ENCODE data around the gene OR2C1. TPM values are rescaled to one million over a fixed set of nuclear protein-coding genes. Genes with fewer than 3 reads are reported as not detected.

OR2C1 gene
- total and polyA plus RNA-seq, 2 experiments from 2014 or later = 0.34 TPM; not detected in 1

- H3K27me3 ChIP-seq = no peaks in the 10 kb centered on the region
- WGBS (ENCODE audit: low lambda C conversion rate, missing lambda C conversion rate) = 85% methylated on average over 7 of the region's 7 CpGs
- no peaks in the 10 kb centered on the region for H4K20me1 ChIP-seq (ENCODE audit: insufficient read depth, poor library complexity, severe bottlenecking)
- H3K36me3 ChIP-seq (replicated peaks; ENCODE audit: insufficient read depth, low read depth) = no peaks in the 10 kb centered on the region
- H3K9me3 ChIP-seq (ENCODE audit: low read depth) = no peaks in the 10 kb centered on the region
- no peak for TF ChIP-seq EZH2phosphoT487 (IDR thresholded peaks at IDR 0.05; ENCODE audit: low read depth, severe bottlenecking, unreplicated experiment)
- no peak for TF ChIP-seq CTCF (IDR thresholded peaks at IDR 0.05; ENCODE audit: poor library complexity)
- no peak for TF ChIP-seq EZH2 (IDR thresholded peaks at IDR 0.05; ENCODE audit: borderline replicate concordance)
- no peak overlapping the region for H2AFZ ChIP-seq
- DNase-seq (ENCODE audit: low spot score) = no peak
- no peaks in the 10 kb centered on the region for H3K4me1 ChIP-seq (ENCODE audit: insufficient read depth)
- no peaks in the 10 kb centered on the region for H3K79me2 ChIP-seq
- H3K9me2 ChIP-seq (replicated peaks; ENCODE audit: insufficient read depth) = no peaks in the 10 kb centered on the region
- no peak overlapping the region for H3K27ac ChIP-seq
- no peak overlapping the region for H3K4me2 ChIP-seq
- no peak overlapping the region for H3K4me3 ChIP-seq
These were observed 8.1 kb downstream of the OR2C1 start for GRCh38 chr16:3363793-3364192.

GRCh38 chr16:3364774-3365427, 9.2 kb downstream of the OR2C1 start:
- H3K9me2 ChIP-seq (replicated peaks; ENCODE audit: insufficient read depth) = no peaks in the 10 kb centered on the region
- H3K9me3 ChIP-seq (ENCODE audit: low read depth) = no peaks in the 10 kb centered on the region
- H3K4me3 ChIP-seq = no peak overlapping the region
- no peaks in the 10 kb centered on the region for H3K79me2 ChIP-seq
- WGBS (ENCODE audit: low lambda C conversion rate, missing lambda C conversion rate) = 93% methylated on average over 42 of the region's 42 CpGs
- TF ChIP-seq EZH2 (IDR thresholded peaks at IDR 0.05; ENCODE audit: borderline replicate concordance) (no peak), CTCF (IDR thresholded peaks at IDR 0.05; ENCODE audit: poor library complexity) (no peak), EZH2phosphoT487 (IDR thresholded peaks at IDR 0.05; ENCODE audit: low read depth, severe bottlenecking, unreplicated experiment) (no peak)
- no peak for DNase-seq (ENCODE audit: low spot score)
- no peaks in the 10 kb centered on the region for H3K27me3 ChIP-seq
- H3K4me1 ChIP-seq (ENCODE audit: insufficient read depth) = no peaks in the 10 kb centered on the region
- H2AFZ ChIP-seq = no peak overlapping the region
- H3K27ac ChIP-seq = no peak overlapping the region
- no peaks in the 10 kb centered on the region for H3K36me3 ChIP-seq (replicated peaks; ENCODE audit: insufficient read depth, low read depth)
- H4K20me1 ChIP-seq (ENCODE audit: insufficient read depth, poor library complexity, severe bottlenecking) = no peaks in the 10 kb centered on the region
- H3K4me2 ChIP-seq = no peak overlapping the region

- Histone ChIP-seq H3K4me3 (no peak overlapping the region), H3K4me1 (ENCODE audit: insufficient read depth) (no peaks in the 10 kb centered on the region), H3K27ac (no peak overlapping the region), H3K4me2 (no peak overlapping the region), H3K9me2 (replicated peaks; ENCODE audit: insufficient read depth) (no peaks in the 10 kb centered on the region), H3K36me3 (replicated peaks; ENCODE audit: insufficient read depth, low read depth) (no peaks in the 10 kb centered on the region), H2AFZ (no peak overlapping the region), H3K27me3 (no peaks in the 10 kb centered on the region), H3K79me2 (no peaks in the 10 kb centered on the region), H4K20me1 (ENCODE audit: insufficient read depth, poor library complexity, severe bottlenecking) (no peaks in the 10 kb centered on the region), H3K9me3 (ENCODE audit: low read depth) (no peaks in the 10 kb centered on the region)
- no peak for DNase-seq (ENCODE audit: low spot score)
- TF ChIP-seq EZH2 (IDR thresholded peaks at IDR 0.05; ENCODE audit: borderline replicate concordance) (no peak), EZH2phosphoT487 (IDR thresholded peaks at IDR 0.05; ENCODE audit: low read depth, severe bottlenecking, unreplicated experiment) (no peak), CTCF (IDR thresholded peaks at IDR 0.05; ENCODE audit: poor library complexity) (no peak)
- WGBS (ENCODE audit: low lambda C conversion rate, missing lambda C conversion rate) = 92% methylated on average over 11 of the region's 11 CpGs
These were observed 13.4 kb downstream of the OR2C1 start for GRCh38 chr16:3369073-3369472.
